GM21786 (cell line): Measurements from ENCODE around the gene SLC43A1.

ENCODE experiments used
- ATAC-seq: cut with Tn5 transposase; IDR thresholded peaks from one replicate; pipeline ENCODE4 v1.9.1; 2021; ENCODE audit not compliant: unreplicated experiment

Gene SLC43A1

DNA sequence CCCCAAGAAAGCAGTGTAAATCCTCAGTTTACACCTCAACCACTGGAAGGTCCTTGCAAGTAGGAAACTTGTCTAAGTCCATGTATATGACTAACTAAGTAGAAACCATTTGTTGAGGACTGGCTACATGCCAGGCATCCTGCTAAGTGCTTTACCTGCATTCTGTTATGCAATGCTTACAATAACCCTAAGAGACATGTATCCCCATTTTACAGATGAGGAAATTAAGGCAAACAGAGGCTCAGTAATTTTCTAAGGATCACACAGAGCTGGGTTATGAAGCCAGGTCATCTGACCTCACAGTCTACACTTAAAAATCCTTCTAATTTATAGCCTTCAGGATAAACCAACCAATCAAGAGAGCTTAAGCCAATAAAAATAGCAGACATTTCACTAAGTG, 13.5 kb upstream of the SLC43A1 start:
- ATAC-seq, result no peak

DNA sequence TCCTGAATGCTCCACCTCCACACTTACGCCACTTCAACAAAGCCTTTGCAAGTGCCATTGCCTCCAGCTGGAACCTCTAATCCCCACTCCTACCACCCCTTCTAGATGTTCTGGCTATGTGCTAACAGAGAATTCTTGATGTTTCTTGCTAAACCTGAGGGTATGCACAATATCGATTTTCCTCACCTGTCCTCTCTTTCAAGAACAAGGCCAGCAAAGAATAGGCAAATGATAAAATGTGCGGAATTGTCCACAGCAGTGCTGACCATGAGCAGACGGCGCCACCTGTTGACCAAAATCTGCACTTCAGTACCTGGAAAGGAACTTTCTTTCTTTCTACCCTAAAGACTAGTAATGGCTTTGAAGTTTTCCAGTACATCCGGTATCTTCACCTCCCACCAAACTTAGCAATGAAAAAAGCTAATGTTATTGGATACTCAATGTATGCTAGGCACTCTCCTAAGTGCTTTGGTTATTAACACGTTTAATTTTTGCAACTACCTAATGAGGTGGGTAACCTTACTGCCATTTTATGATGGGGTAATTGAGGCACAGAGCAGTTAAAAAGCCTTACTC, 11.6 kb upstream of the SLC43A1 start:
- no peak for ATAC-seq

GRCh38 chr11:57523419-57523818, 7.9 kb upstream of the SLC43A1 start:
- ATAC-seq, result no peak

DNA sequence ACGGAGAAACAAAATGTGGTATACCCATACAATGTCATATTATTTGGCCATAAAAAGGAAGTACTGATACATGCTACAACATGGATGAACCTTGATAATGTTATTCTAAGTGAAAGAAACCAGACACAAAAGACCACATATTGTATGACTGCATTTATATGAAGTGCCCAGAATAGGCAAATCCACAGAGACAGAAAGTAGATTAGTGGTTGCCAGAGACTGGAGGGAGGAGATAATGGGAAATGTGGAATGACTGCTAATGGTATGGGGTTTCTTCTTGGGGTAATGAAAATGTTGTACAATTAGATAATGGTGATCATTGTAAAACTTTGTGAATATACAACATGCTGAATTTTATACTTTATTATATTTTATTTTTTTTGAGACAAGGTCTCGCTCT, 5.6 kb upstream of the SLC43A1 start:
- no peak for ATAC-seq

DNA sequence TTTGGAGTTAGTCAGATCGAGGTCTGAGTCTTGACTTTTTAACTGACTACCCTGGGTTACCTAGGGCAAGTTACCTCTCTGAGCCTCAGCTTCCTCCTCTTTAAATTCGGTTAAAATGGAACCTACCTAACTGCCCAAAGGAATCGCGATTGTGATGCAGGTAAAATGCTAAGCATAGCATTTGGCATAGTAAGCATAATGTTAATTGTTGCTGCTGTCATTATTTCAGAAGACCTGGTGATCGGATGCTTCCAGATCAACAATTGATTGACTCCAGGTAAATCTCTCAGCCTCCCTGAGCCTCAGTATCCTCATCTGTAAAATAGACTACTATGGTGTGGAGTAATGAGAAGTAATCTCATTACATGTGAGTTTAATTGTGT, 550 bp upstream of the SLC43A1 start:
- ATAC-seq, result no peak

GRCh38 chr11:57514538-57515331, 767 bp downstream of the SLC43A1 start:
- peak; percentile 41 for ATAC-seq

GRCh38 chr11:57513911-57514537, 1.5 kb downstream of the SLC43A1 start:
- ATAC-seq, result peak; percentile 30

DNA sequence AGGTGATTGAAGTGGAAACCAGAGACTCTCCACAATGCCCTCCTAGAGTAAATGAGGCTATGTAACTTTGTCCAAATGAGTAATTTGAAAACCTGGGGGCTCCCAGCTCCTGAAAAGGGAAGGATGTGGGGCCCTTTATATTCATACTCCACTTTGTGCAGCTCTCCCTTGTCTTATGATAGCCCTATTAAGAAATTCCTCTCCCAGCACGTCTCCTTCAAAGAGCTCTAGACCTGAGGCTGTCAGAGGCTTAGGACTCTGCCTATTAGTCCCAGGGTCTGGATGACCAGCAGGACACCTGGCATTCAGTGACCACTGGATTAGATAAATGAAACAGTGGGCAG, 2.1 kb downstream of the SLC43A1 start:
- no peak for ATAC-seq

DNA sequence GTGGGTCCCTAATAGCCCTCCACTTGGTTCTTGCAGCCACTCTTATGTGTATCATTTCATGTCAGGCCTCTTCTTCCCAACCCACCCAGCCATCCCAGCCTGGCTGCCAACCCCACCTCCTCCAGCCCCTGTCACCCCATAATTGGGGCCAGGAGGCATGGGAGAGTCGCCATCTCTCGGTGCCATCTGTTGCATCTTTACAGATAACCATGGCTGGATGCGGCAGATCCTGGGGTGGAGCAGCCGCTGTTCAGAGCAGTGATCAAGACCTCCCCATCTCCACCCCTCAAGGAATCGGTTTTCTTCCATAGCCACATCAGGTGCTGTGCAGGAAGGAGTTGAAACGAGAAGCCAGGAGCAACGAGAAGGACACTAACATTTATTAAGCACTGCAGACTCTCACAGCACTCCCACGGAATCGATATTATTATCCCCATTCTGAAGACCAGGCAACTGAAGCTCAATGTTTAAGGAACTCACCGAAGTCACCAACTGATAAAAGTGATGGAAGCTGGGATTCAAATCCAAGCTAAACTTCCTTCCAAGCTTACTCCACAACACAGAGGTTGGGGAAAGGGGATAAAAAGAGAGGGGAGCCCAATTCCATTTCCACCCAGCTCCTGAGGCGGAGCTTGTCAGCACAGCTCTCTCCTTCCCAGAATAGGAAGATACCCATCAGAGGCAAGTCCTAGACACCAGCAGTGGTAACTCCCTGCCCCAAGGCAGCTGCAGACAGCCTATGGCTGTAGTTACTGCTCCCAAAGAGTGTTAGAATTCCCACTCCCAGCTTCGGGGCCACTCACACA, 2.7 kb downstream of the SLC43A1 start:
- no peak for ATAC-seq

- ATAC-seq, result no peak
Observed at GRCh38 chr11:57511741-57512430, 3.6 kb downstream of the SLC43A1 start.

DNA sequence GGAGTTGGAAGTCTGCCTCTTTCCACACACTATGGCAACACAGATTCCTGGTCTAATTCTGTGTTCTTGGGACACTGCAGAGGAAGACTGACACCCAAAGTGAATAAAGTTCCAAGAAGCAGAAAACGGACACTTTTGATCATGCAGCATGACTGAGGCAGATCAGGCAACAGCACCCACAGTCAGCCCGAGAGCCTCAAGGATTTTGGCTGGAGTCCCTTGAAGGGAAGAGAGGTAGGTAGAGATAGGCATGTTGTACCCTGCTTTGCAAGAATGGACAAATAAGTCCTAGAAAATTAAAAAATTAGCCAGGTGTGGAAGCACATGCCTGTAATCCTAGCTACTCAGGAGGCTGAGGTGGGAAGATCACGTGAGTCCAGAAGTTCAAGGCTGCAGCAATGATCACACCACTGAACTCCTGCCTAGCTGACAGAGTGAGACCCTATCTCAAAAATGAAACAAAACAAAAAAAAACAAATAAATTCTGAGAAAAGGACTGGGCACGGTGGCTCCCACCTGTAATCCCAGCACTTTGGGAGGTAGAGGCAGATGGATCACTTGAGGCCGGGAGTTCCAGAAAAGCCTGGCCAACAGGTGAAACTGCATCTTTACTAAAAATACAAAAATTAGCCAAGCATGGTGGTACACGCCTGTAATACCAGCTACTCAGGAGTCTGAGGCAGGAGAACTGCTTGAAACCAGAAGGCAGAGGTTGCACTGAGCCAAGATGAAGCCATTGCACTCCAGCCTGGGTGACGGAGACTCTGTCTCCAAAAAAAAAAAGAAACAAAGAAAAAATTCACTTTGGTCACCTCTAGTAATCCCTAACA, 6.9 kb downstream of the SLC43A1 start:
- no peak for ATAC-seq

DNA sequence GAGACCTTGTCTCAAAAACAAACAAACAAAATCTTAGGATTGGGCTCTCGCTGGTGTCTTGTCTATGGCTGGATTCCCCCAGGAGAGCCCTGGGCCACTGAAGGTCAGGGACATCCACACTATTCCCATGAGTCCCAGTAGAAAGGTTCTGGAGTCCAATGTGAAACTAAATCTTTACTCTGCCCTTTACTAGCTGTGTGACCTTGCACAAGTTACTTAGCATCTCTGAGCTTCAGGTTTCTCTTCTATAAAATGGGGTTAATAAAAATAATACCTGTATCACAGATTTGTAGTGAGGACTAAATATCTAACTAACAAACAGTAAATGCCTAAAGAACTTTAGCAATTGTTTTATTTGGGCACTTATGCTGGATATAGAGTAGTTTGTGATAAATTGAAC, 9.0 kb downstream of the SLC43A1 start:
- no peak for ATAC-seq

DNA sequence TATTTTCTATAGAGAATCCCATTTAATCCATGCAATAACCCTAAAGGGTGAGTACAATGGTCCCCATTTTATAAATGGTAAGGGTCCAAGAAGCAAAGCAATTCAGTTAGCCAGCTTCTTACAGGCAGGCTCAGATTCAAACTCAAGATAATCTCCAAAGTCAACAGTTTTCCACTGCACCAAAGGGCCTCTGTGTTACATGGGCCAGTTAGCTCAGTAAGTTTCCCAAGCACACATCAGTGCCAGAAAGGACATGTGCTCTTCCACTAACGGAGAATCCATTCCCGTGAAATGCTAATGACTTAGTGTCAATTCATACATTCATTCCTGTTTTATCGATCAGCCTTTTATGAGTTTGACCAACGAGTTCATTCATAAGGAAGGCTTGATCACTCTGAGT, 11.0 kb downstream of the SLC43A1 start:
- no peak for ATAC-seq

DNA sequence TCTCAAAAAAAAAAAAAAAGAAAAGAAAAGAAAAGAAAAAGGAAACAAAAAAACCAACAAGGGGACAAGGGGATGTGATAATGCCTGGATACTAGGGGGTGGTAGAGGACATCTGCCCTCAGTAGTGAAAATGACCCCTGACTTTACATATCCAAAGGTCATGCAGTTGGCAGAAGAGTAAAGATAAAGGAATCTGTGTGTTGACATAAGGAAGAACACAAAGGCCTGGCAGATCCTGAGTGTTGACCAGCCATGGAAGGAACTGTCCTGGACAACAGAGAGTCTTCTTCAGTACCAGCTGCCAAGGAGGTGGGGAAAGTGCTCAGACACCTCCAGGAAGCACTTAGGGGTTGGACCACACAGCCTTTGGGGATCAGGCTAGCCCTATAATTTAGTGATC, 12.6 kb downstream of the SLC43A1 start:
- ATAC-seq, result no peak

DNA sequence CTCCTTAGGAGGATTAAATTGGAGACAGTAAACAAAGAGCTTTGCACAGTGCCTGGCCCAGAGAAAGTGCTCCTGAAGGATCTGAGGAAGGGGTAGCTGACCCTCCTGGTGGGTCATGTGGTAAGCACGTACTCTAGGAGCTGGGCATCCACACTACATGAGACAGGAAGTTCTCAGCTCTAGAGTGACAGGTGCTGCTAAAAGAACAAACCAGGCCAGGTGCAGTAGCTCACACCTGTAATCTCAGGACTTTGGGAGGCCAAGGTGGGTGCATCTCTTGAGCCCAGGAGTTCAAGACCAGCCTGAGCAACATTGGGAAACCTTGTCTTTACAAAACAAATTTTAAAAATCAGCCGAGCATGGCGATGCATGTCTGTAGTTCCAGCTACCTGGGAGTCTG, 13.1 kb downstream of the SLC43A1 start:
- no peak for ATAC-seq

DNA sequence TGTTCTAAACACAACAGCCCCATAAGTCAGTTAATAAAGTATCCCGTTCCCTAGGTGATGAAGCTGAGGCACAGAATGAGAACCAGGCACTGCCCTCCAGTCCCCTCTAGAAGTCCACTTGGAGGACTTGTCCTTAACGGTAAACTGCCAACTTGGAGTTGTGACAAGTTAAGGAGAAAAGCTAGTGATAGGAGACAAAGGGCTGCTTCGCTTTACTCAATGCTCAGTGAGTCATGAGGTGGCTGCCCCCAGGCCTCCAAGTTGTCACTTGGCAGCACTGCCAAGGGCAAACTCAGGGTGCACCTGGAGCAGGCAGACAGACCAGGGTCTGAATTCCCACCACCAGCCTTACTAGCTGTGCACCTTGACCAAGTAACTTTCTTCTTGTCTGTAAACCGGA, 13.5 kb downstream of the SLC43A1 start:
- ATAC-seq, result no peak

GRCh38 chr11:57500926-57501325, 14.6 kb downstream of the SLC43A1 start:
- no peak for ATAC-seq

DNA sequence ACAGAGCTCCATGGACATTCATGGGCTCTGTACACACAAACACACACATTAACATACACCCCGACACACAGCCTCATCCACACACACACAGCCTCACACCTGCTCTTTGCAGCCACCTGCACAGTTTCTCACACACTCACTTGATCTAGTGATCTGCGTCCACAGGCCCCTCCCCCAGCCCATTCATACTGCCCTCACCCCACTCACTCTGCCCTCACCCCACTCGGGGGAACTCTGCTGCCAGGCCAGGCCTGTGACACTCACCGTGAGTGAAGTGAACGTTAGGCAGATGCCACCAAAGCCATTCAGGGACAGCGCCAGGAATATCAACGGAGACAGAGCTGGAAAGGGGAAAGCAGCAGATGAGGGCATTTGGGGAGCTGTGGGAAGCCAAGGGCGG, 15.0 kb downstream of the SLC43A1 start:
- no peak for ATAC-seq

GRCh38 chr11:57499983-57500461, 15.5 kb downstream of the SLC43A1 start:
- no peak for ATAC-seq

- ATAC-seq, result peak; percentile 98
Observed at GRCh38 chr11:57499413-57499982, 16.0 kb downstream of the SLC43A1 start.
